ENCODE measurements around the gene NLRC5.
A peak's percentile ranks its signal among the peaks of the same experiment; 100 is the strongest.
"Not testable (repeated sequence)": the region's sequence is repeated elsewhere in the genome, so short reads cannot be mapped to it uniquely, and the experiment has no call there.

NLRC5 gene

GRCh38 chr16:56980792-56981724 is 8.3 kb upstream of the NLRC5 start:
- CTCF ChIA-PET, result interaction anchor here (0.9 to 1.0 kb wide), 2 partner anchors 16 to 17 kb away, joined by 3 to 6 read pairs; no protein-coding TSS in a partner anchor
- Mint-ChIP-seq H3K4me3 (no peak overlapping the region), H3K36me3 (peaks cover 49% of the 10 kb centered on the region), H3K27me3 (no peaks in the 10 kb centered on the region), H3K4me1 (peaks cover 54% of the 10 kb centered on the region), H3K27ac (peak overlapping the region; percentile 52), H3K9me3 (no peaks in the 10 kb centered on the region)
- DNase-seq, result no peak

GRCh38 chr16:56981729-56982271 is 7.6 kb upstream of the NLRC5 start:
- DNase-seq, result no peak

GRCh38 chr16:56982695-56983094 is 6.7 kb upstream of the NLRC5 start:
- H3K27ac Mint-ChIP-seq, result peak overlapping the region; percentile 39
- H3K4me1 Mint-ChIP-seq, result peaks cover 66% of the 10 kb centered on the region
- peaks cover 56% of the 10 kb centered on the region for H3K36me3 Mint-ChIP-seq
- H3K27me3 Mint-ChIP-seq, result no peaks in the 10 kb centered on the region
- H3K4me3 Mint-ChIP-seq, result no peak overlapping the region
- H3K9me3 Mint-ChIP-seq, result no peaks in the 10 kb centered on the region
- DNase-seq, result no peak
- CTCF ChIA-PET, result interaction anchor here (0.9 to 1.4 kb wide), 2 partner anchors 9 to 16 kb away, joined by 3 to 4 read pairs; no protein-coding TSS in a partner anchor

More at GRCh38 chr16:56981729-56982271, 7.6 kb upstream of the NLRC5 start:
- H3K27me3 Mint-ChIP-seq, result no peaks in the 10 kb centered on the region
- no peaks in the 10 kb centered on the region for H3K9me3 Mint-ChIP-seq
- no peak overlapping the region for H3K4me3 Mint-ChIP-seq
- no peak overlapping the region for H3K27ac Mint-ChIP-seq
- H3K4me1 Mint-ChIP-seq, result peaks cover 57% of the 10 kb centered on the region
- peaks cover 52% of the 10 kb centered on the region for H3K36me3 Mint-ChIP-seq
- CTCF ChIA-PET, result interaction anchor here (1.0 to 1.4 kb wide), 2 partner anchors 8 to 18 kb away, joined by 3 read pairs; no protein-coding TSS in a partner anchor

GRCh38 chr16:56983211-56983751 is 6.1 kb upstream of the NLRC5 start:
- Mint-ChIP-seq H3K9me3 (no peaks in the 10 kb centered on the region), H3K27ac (peak overlapping the region; percentile 39), H3K27me3 (no peaks in the 10 kb centered on the region), H3K4me1 (peaks cover 72% of the 10 kb centered on the region), H3K36me3 (peaks cover 62% of the 10 kb centered on the region), H3K4me3 (no peak overlapping the region)
- CTCF ChIA-PET, result interaction anchor here (0.9 to 1.4 kb wide), 3 partner anchors 10 to 59 kb away, joined by 3 to 6 read pairs (median 4); no protein-coding TSS in a partner anchor
- DNase-seq, result no peak

GRCh38 chr16:56984639-56985038 is 4.7 kb upstream of the NLRC5 start:
- CTCF ChIA-PET, result interaction anchor here (1.4 to 1.9 kb wide), 2 partner anchors 21 to 57 kb away, joined by 6 to 7 read pairs; no protein-coding TSS in a partner anchor
- DNase-seq, result no peak
- Mint-ChIP-seq H3K9me3 (no peaks in the 10 kb centered on the region), H3K4me3 (peak overlapping the region; percentile 22), H3K36me3 (peaks cover 73% of the 10 kb centered on the region), H3K4me1 (peaks cover 74% of the 10 kb centered on the region), H3K27ac (peak overlapping the region; percentile 69), H3K27me3 (peaks cover 3% of the 10 kb centered on the region)

GRCh38 chr16:56985288-56985961 is 3.9 kb upstream of the NLRC5 start:
- Mint-ChIP-seq H3K36me3 (peaks cover 76% of the 10 kb centered on the region), H3K27me3 (peaks cover 3% of the 10 kb centered on the region), H3K4me1 (peaks cover 74% of the 10 kb centered on the region), H3K9me3 (no peaks in the 10 kb centered on the region), H3K4me3 (peak overlapping the region; percentile 33), H3K27ac (peak overlapping the region; percentile 69)
- DNase-seq, result no peak
- CTCF ChIA-PET, result interaction anchor here (1.4 to 1.9 kb wide), 2 partner anchors 22 kb away, joined by 3 to 7 read pairs; no protein-coding TSS in a partner anchor

- Mint-ChIP-seq H3K27ac (peak overlapping the region; percentile 69), H3K27me3 (peaks cover 3% of the 10 kb centered on the region), H3K4me1 (peaks cover 74% of the 10 kb centered on the region), H3K9me3 (no peaks in the 10 kb centered on the region), H3K4me3 (peak overlapping the region; percentile 100), H3K36me3 (peaks cover 80% of the 10 kb centered on the region)
- CTCF ChIA-PET, result interaction anchor here (1.4 kb wide), 1 partner anchor 22 kb away, joined by 3 read pairs; no protein-coding TSS in a partner anchor
- DNase-seq, result no peak
Measured at GRCh38 chr16:56985962-56986360, 3.4 kb upstream of the NLRC5 start.

GRCh38 chr16:56986361-56986760 is 3.0 kb upstream of the NLRC5 start:
- peaks cover 71% of the 10 kb centered on the region for H3K4me1 Mint-ChIP-seq
- CTCF ChIA-PET, result interaction anchor here (1.4 kb wide), 1 partner anchor 23 kb away, joined by 3 read pairs; no protein-coding TSS in a partner anchor

GRCh38 chr16:56986908-56987307 is 2.4 kb upstream of the NLRC5 start:
- Mint-ChIP-seq H3K4me3 (peak overlapping the region; percentile 100), H3K36me3 (peaks cover 76% of the 10 kb centered on the region), H3K27ac (peak overlapping the region; percentile 100), H3K4me1 (peaks cover 70% of the 10 kb centered on the region)
- not testable (repeated sequence) for DNase-seq, H3K9me3 Mint-ChIP-seq, H3K27me3 Mint-ChIP-seq
- CTCF ChIA-PET, result interaction anchor here (1.4 to 3.8 kb wide), 2 partner anchors 23 to 55 kb away, joined by 3 to 18 read pairs; no protein-coding TSS in a partner anchor

More at GRCh38 chr16:56986361-56986760, 3.0 kb upstream of the NLRC5 start:
- peaks cover 78% of the 10 kb centered on the region for H3K36me3 Mint-ChIP-seq
- H3K27me3 Mint-ChIP-seq, result peaks cover 3% of the 10 kb centered on the region
- H3K27ac Mint-ChIP-seq, result peak overlapping the region; percentile 100
- DNase-seq, result no peak
- H3K9me3 Mint-ChIP-seq, result no peaks in the 10 kb centered on the region
- H3K4me3 Mint-ChIP-seq, result peak overlapping the region; percentile 100

GRCh38 chr16:56987692-56988091 is 1.7 kb upstream of the NLRC5 start:
- no peaks in the 10 kb centered on the region for H3K9me3 Mint-ChIP-seq
- peak overlapping the region; percentile 100 for H3K27ac Mint-ChIP-seq
- peaks cover 3% of the 10 kb centered on the region for H3K27me3 Mint-ChIP-seq
- DNase-seq, result no peak
- H3K4me1 Mint-ChIP-seq, result peaks cover 68% of the 10 kb centered on the region
- H3K36me3 Mint-ChIP-seq, result peaks cover 74% of the 10 kb centered on the region
- H3K4me3 Mint-ChIP-seq, result peak overlapping the region; percentile 100
- CTCF ChIA-PET, result interaction anchor here (1.5 to 3.8 kb wide), 2 partner anchors 23 to 54 kb away, joined by 6 to 18 read pairs; no protein-coding TSS in a partner anchor

- no peaks in the 10 kb centered on the region for H3K9me3 Mint-ChIP-seq
- H3K4me1 Mint-ChIP-seq, result peaks cover 70% of the 10 kb centered on the region
- peak overlapping the region; percentile 100 for H3K4me3 Mint-ChIP-seq
- H3K27me3 Mint-ChIP-seq, result peaks cover 3% of the 10 kb centered on the region
- no peak for DNase-seq
- H3K27ac Mint-ChIP-seq, result peak overlapping the region; percentile 100
- CTCF ChIA-PET, result interaction anchor here (1.3 to 3.8 kb wide), 3 partner anchors 14 to 54 kb away, joined by 3 to 18 read pairs (median 6); no protein-coding TSS in a partner anchor
- peaks cover 74% of the 10 kb centered on the region for H3K36me3 Mint-ChIP-seq
Measured at GRCh38 chr16:56988161-56988947, 1.0 kb upstream of the NLRC5 start.

- Mint-ChIP-seq H3K36me3 (peaks cover 76% of the 10 kb centered on the region), H3K27ac (peak overlapping the region; percentile 100), H3K9me3 (no peaks in the 10 kb centered on the region), H3K4me3 (peak overlapping the region; percentile 100), H3K4me1 (peaks cover 72% of the 10 kb centered on the region), H3K27me3 (peaks cover 3% of the 10 kb centered on the region)
- CTCF ChIA-PET, result interaction anchor here (0.8 to 3.8 kb wide), 6 partner anchors 10 to 162 kb away, joined by 3 to 18 read pairs (median 4); no protein-coding TSS in a partner anchor
- no peak for DNase-seq
Measured at GRCh38 chr16:56989988-56990387, 631 bp downstream of the NLRC5 start.
